ENCODE data around the gene HNRNPM.
A peak's percentile ranks its signal among the peaks of the same experiment; 100 is the strongest.

Gene HNRNPM

DNA sequence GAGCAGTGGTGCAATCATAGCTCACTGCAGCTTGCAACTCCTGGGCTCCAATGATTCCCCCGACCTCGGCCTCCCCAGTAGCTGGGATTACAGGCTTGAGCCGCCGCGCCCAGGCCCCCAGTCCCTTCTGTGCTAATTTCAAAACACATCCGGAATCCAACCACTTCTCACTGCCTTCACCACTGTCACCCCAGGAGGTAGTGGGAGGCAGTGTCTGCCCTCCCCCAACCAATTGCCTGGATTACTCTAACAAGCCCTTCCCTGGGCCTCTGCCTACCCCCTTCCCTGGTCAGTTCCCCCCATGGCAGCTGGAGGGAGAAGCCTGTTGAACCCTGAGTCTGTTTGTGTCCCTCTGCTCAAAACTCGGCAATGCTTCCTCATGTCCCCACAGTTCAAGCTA lies 55.4 kb downstream of the HNRNPM start:
- DNase-seq, result no peak
- no peaks in the 10 kb centered on the region for H3K9me3 Mint-ChIP-seq
- peak overlapping the region; percentile 54 for H3K4me3 Mint-ChIP-seq

DNA sequence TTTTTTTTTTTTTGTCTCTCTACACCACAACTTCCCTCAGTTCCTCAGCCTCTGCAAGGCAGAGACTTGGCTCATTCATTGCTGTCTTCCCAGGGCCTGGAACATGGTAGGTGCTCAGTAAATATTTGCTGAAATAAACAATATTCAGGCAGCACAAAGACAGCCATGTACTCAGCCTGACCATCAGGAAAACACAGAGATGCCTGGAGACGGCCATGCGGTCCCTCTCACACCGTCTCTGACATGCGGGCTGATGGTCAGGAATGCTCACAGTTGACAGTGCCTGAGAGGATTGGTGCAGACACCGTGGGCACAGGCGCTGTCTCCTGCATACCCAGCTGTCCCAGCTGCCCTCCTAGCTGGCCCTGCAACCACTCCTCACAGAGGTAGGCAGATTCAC lies 56.7 kb downstream of the HNRNPM start:
- peak overlapping the region; percentile 44 for H3K4me3 Mint-ChIP-seq
- peaks cover 46% of the 10 kb centered on the region for H3K4me1 Mint-ChIP-seq
- no peak for TF ChIP-seq CTCF (IDR thresholded peaks at IDR 0.05)
- no peak for DNase-seq
- no peaks in the 10 kb centered on the region for H3K36me3 Mint-ChIP-seq (ENCODE audit: low read depth)
- no peaks in the 10 kb centered on the region for H3K27me3 Mint-ChIP-seq (ENCODE audit: low read depth, poor library complexity)
- no peak overlapping the region for H3K27ac Mint-ChIP-seq
- H3K9me3 Mint-ChIP-seq, result no peaks in the 10 kb centered on the region

More for the DNA sequence above, 55.4 kb downstream of the HNRNPM start:
- H3K4me1 Mint-ChIP-seq, result peaks cover 39% of the 10 kb centered on the region
- H3K27me3 Mint-ChIP-seq (ENCODE audit: low read depth, poor library complexity), result no peaks in the 10 kb centered on the region
- TF ChIP-seq CTCF (IDR thresholded peaks at IDR 0.05), result no peak
- H3K27ac Mint-ChIP-seq, result peak overlapping the region; percentile 87
- no peaks in the 10 kb centered on the region for H3K36me3 Mint-ChIP-seq (ENCODE audit: low read depth)

- DNase-seq, result no peak
- no peak for TF ChIP-seq CTCF (IDR thresholded peaks at IDR 0.05)
- Mint-ChIP-seq H3K4me1 (peaks cover 47% of the 10 kb centered on the region), H3K27me3 (ENCODE audit: low read depth, poor library complexity) (no peaks in the 10 kb centered on the region), H3K36me3 (ENCODE audit: low read depth) (no peaks in the 10 kb centered on the region), H3K27ac (no peak overlapping the region), H3K4me3 (no peak overlapping the region), H3K9me3 (no peaks in the 10 kb centered on the region)
These were observed 57.2 kb downstream of the HNRNPM start for GRCh38 chr19:8501981-8502380.

- H3K4me1 Mint-ChIP-seq, result peaks cover 47% of the 10 kb centered on the region
- H3K27ac Mint-ChIP-seq, result no peak overlapping the region
- no peak overlapping the region for H3K4me3 Mint-ChIP-seq
- no peaks in the 10 kb centered on the region for H3K9me3 Mint-ChIP-seq
- DNase-seq, result no peak
- no peaks in the 10 kb centered on the region for H3K27me3 Mint-ChIP-seq (ENCODE audit: low read depth, poor library complexity)
- TF ChIP-seq CTCF (IDR thresholded peaks at IDR 0.05), result no peak
- peaks cover 5% of the 10 kb centered on the region for H3K36me3 Mint-ChIP-seq (ENCODE audit: low read depth)
These were observed 58.7 kb downstream of the HNRNPM start for GRCh38 chr19:8503510-8503909.

- no peak for TF ChIP-seq CTCF (IDR thresholded peaks at IDR 0.05)
- H3K36me3 Mint-ChIP-seq (ENCODE audit: low read depth), result peaks cover 5% of the 10 kb centered on the region
- no peak overlapping the region for H3K27ac Mint-ChIP-seq
- peaks cover 43% of the 10 kb centered on the region for H3K4me1 Mint-ChIP-seq
- H3K9me3 Mint-ChIP-seq, result no peaks in the 10 kb centered on the region
- no peaks in the 10 kb centered on the region for H3K27me3 Mint-ChIP-seq (ENCODE audit: low read depth, poor library complexity)
- DNase-seq, result no peak
- H3K4me3 Mint-ChIP-seq, result peak overlapping the region; percentile 61
These were observed 59.4 kb downstream of the HNRNPM start for GRCh38 chr19:8504171-8504570.

GRCh38 chr19:8504919-8505318 lies 60.1 kb downstream of the HNRNPM start:
- Mint-ChIP-seq H3K27me3 (ENCODE audit: low read depth, poor library complexity) (no peaks in the 10 kb centered on the region), H3K27ac (no peak overlapping the region), H3K36me3 (ENCODE audit: low read depth) (peaks cover 5% of the 10 kb centered on the region), H3K9me3 (no peaks in the 10 kb centered on the region), H3K4me3 (peak overlapping the region; percentile 77), H3K4me1 (peaks cover 39% of the 10 kb centered on the region)
- no peak for TF ChIP-seq CTCF (IDR thresholded peaks at IDR 0.05)
- DNase-seq, result no peak
